ENCODE measurements around the gene PRELID2.

- TF ChIP-seq TAF1 (IDR thresholded peaks at IDR 0.05; ENCODE audit: borderline replicate concordance, insufficient read depth, low read length) (no peak), POLR2AphosphoS5 (IDR thresholded peaks at IDR 0.05; ENCODE audit: low read depth, low read length) (no peak), REST (IDR thresholded peaks at IDR 0.05; ENCODE audit: insufficient read depth in 1 of 2, low read depth in 2 of 2, low read length in 2 of 2) (no peak)
These were observed 73.9 kb downstream of the PRELID2 start for GRCh38 chr5:145761254-145761653.

Measured in PFSK-1 (cell line).